Raji (cell line): ENCODE data around the gene GJB5.

ENCODE experiments used
- POLR2A ChIP-seq: IDR thresholded peaks from 2 replicates; pipeline ENCODE4 v1.6.1; 2011; ENCODE audit warnings: low read depth, low read length, control low read depth; ENCODE audit not compliant: insufficient read depth

GJB5 gene

DNA sequence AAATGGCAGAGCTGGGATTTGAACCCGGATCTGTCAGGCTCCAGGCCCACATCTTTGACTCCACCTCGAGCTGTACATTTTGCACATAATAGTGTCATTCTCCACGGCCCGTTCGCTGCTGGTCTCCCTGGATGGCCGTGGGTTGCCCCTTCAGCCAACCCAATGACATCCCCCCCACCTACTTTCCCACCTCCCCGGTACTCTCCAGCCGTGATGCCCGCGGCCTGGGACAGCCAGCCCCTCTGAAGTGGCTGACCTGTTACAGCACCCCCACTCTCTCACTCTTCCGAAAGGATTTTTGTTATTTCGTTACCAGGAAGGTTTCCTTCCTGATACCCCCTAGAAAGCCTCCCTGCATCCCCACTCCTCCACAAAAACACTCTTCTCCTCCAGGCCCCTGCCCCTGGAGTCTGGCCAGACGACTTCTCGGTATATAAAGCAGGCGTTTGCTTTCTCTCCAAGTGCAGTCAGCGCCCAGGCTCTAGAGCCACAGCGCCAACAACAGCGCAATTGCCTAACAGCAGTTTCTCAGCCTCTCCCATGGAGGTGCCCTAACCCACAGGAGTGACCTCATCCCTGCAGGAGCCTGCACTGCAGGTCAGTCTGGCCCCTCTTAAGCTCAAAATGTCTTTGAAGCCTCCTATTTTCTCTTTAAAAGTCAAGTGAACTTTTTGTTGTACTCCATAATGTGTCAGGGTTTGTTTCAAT lies 14.5 kb upstream of the GJB5 start:
- no peak for TF ChIP-seq POLR2A

DNA sequence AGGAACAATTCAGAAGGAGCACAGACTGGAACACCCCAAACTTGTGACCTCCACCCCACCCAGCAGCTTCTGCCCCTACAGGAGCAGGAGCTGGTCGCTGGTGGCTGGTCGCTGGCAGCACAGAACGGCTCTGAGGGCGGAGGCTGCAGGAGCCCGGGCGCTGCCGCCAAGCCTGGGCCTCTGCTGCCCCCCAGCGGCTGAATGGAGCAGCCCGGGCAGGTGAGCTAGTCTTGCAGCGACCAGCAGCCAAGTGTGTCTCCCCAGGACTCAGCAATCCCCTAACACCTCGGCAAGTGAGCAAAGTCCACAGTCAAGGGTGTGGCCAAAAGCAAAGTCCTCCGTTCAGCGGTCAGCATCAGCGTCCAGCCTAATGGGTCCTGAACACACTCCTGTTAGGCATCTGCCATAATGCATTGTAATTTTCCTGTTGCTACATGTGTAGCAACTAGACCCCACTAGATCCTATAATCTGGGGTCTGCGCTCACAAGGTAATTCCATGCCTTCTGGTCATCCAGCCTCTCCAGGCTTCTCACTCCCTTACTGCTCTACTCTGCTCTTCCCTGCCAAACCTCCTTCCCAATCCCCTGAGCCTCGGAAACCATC lies 12.1 kb upstream of the GJB5 start:
- no peak for TF ChIP-seq POLR2A

DNA sequence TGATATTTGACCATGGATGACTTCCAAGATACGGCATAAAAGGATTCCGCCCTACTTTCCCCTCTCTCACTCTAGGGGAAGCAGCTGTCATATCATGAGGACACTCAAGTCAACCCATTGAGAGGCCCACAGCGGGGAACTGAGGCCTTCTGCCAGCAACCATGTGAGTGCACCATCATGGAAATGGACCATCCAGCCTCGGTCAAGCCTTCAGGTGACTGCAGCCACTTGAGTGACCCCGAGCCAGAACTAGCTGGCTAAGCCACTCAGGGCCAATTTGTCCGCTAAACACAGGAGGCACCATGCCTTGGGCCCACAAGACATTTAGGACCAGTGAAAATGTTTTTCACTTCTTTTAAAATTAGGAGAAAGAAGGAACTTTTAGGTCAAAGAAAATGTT lies 11.1 kb upstream of the GJB5 start:
- TF ChIP-seq POLR2A, result no peak

DNA sequence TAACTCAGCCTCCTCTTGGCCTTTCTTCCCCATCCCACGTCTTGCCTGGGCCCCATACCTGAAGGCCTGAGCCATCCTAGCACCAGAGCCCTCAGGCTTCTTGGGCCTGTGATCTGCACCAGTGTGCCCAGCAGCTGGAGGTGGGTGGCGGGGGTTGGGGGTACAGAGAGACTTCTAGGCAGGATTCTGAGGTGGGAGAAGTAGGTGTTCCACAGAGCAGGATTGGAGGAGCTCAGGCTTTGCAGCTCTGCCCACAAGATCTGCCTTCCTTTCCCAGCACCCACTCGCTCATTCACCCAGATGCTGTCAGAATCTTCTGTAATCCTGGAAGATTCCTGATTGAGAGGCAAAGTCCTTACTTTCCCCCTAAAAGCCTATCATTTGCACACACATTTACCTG lies 10.0 kb upstream of the GJB5 start:
- no peak for TF ChIP-seq POLR2A

GRCh38 chr1:34745666-34746065 lies 9.2 kb upstream of the GJB5 start:
- TF ChIP-seq POLR2A, result no peak

- TF ChIP-seq POLR2A, result no peak
These were observed 8.7 kb upstream of the GJB5 start for GRCh38 chr1:34746101-34746500.

DNA sequence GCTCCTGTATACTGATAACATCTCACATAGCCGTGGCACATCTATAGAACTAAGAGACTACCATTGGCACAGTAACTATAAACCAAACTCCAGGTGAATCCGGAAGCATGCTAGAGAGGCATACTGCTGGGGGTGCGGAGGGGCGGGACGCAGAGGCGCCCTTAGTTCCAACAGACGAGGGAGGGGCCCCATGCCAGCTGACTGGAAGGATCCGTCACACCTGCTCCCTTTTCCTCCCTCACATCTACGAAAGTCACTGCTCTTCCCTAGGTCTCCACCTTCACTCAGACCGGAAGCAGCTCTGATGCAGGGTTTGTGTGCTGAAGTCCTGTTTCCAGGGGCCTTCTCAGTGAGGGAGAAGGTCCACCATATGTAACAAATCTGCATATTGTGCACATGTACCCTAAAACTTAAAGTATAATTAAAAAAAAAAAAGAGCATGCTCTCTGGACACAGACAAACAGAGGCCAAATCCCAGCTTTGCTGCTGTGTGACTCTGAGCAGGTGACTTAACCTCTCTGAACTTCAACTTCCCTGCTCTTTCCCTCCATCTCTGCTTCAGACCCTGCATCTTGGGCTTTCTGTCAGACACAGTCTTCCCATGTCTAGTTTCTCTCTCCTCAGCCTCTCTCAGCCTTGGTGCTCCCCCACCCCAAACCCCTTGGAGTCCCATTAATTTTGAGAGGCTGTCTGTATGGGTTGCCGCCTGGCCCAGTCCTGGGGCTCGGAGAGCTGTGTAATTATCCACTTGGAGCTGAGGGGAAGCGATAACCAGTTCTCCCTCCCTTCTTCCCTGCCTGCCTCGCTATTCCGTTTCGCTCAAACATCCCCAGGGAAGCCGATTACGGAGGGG lies 7.8 kb upstream of the GJB5 start:
- TF ChIP-seq POLR2A, result no peak

DNA sequence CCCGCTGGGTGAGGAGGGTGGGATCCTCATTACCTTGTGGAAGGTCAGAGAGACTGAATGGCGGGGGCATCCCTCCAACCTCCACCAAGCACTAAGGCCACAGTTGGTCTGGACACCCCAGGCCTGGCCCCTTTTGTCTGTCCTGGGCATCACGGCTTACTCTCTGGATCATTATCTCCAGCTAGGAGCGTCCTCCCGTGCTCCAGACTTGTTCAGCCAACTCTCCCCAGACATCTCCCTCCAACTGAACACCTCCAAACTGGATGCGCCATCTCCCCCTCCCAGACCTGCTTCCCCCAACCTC lies 7.3 kb upstream of the GJB5 start:
- TF ChIP-seq POLR2A, result no peak

DNA sequence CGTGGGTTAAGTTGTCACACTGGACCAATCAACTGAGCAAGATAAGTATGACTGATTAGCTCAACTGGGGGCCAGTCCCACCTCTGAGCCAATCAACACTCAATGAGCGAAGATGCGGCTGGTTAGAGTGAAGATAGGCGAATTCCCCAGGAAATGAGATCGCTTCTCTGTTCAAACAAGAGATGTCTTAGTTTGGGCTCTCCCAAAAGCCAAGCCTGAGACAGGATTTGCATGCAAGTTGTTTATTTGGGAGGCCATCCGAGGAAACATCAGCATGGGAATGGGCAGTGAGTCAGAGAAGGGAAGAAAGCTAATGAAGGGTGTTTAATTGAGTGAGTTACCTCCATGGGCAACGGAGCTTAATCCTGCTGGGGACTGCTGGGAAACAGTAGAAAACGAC lies 4.9 kb upstream of the GJB5 start:
- no peak for TF ChIP-seq POLR2A

DNA sequence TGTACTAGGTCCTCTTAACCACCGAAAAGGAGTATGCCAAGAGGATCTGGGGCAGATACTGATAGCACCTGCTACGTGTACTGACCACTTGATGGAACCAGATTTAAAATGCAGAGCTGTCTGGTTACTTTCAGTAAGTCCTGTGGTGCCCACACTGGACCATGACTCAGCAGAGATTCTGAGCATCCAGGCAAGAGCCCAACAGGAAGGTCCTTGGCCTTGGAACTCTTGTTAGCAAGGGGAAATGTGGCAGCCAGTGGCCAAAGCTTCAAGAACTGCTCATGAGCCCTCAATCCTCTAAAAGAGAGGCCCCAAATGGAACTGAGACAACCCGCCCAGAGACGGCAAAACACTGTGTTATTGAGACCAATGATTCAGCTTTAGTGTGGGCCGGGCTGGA lies 4.2 kb upstream of the GJB5 start:
- no peak for TF ChIP-seq POLR2A

- no peak for TF ChIP-seq POLR2A
These were observed 1.7 kb upstream of the GJB5 start for GRCh38 chr1:34753163-34753562.

DNA sequence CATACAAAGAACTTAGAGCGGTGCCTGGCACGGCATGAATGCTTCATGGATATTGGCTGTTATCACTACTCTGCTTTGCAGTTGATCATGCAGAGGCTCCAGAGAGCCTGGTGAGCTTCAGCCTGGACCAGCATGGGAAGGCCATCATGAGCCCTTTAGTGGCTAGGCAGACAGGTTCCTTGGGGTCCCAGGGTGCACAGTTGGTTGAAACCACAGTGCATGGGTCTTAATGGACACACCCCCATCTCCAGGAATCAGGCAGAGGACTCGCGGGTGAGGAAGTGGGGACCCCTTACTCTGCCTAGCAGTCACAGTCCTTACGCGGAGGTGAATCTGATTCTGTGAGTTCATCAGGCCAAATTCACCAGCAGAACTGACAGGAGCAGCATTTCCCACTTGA lies 1.1 kb downstream of the GJB5 start:
- TF ChIP-seq POLR2A, result no peak

- no peak for TF ChIP-seq POLR2A
These were observed 2.5 kb downstream of the GJB5 start for GRCh38 chr1:34757386-34757785.

- no peak for TF ChIP-seq POLR2A
These were observed 3.9 kb downstream of the GJB5 start for GRCh38 chr1:34758751-34759150.

DNA sequence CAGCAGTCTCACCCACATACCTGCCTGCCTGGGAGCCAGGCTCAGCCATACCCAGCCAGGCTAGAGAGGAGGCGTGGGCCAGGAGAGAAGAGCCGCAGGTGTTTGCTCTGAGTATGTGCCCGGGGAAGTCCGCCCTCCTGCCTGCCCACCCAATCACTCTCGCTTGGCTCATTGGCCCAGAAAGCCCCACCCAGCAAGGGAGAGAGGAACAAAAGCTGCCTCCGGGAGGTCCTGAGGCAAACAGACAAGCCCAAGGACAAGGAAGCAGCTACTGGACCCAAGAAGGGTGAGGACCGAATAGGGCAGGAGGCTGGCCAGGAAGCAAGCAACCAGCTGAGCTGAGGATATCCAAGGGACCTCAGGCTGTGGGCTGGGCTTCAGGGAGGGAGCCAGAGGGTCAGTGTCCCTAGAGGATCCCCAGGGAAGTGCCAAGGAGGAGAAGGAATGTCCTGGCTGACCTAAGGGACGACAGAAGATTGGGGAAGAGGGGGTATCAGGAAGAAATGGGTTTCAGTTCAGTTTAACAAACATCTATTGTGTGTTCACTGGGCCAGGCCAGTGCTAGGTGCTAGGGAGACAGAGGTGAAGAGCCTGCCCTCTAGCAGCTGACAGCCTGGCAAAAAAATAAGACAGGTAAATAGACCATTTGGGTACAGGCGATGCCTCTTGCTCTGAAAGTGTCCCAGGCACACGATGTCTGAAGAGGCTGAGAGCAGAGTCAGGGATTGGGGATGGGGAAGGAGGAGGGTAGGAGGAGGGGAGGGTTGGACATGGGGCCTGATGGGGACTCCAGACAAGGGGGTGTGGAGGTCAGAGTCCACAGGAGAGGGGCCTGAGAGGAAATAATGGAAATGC lies 4.9 kb downstream of the GJB5 start, which contains the start of gene GJB4:
Gene GJB4 (plus strand): TSS at position 238 of the 855 bp plus-strand sequence. CDS start 1,515 bp downstream, outside the sequence.
- TF ChIP-seq POLR2A, result no peak
